ENCODE results near the gene ABLIM2. TPM values are rescaled to one million over a fixed set of nuclear protein-coding genes. Genes with fewer than 3 reads are reported as not detected.
A peak's percentile ranks its signal among the peaks of the same experiment; 100 is the strongest.

ABLIM2 gene
- total RNA-seq, 4 donors from 2014 or later = 177 to 281 (median 244) TPM

- ATAC-seq = peak; percentile 25 to 34
- Histone ChIP-seq H3K4me3 (no peak overlapping the region), H3K27ac (peak overlapping the region; percentile 2 to 60 (median 44)), H3K9me3 (no peaks in the 10 kb centered on the region), H3K36me3 (peaks cover 0 to 41% of the 10 kb centered on the region in 2 donors), H3K4me1 (no peaks in the 10 kb centered on the region), H3K27me3 (no peaks in the 10 kb centered on the region)
- peak in 1 of 2 donors; percentile 52 for DNase-seq
- TF ChIP-seq POLR2A (IDR thresholded peaks at IDR 0.05) = no peak
- TF ChIP-seq, protein P1, sequence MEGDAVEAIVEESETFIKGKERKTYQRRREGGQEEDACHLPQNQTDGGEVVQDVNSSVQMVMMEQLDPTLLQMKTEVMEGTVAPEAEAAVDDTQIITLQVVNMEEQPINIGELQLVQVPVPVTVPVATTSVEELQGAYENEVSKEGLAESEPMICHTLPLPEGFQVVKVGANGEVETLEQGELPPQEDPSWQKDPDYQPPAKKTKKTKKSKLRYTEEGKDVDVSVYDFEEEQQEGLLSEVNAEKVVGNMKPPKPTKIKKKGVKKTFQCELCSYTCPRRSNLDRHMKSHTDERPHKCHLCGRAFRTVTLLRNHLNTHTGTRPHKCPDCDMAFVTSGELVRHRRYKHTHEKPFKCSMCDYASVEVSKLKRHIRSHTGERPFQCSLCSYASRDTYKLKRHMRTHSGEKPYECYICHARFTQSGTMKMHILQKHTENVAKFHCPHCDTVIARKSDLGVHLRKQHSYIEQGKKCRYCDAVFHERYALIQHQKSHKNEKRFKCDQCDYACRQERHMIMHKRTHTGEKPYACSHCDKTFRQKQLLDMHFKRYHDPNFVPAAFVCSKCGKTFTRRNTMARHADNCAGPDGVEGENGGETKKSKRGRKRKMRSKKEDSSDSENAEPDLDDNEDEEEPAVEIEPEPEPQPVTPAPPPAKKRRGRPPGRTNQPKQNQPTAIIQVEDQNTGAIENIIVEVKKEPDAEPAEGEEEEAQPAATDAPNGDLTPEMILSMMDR (IDR thresholded peaks at IDR 0.05 in 4 of 5, conservative IDR thresholded peaks at IDR 0.05 in 1 of 5) = no peak
- intact Hi-C loops (cut with DNase I; ENCODE audit: low total_unique reads) = no loop called here
- in situ Hi-C loops (cut with MboI; ENCODE audit: low sequenced_read_pairs in 4 of 4) = no loop called here
Measured at GRCh38 chr4:8040607-8041006, 118.0 kb downstream of the ABLIM2 start.

GRCh38 chr4:8039853-8040252 lies 118.8 kb downstream of the ABLIM2 start:
- no peak for DNase-seq
- H3K9me3 ChIP-seq = no peaks in the 10 kb centered on the region
- H3K27ac ChIP-seq = peak overlapping the region; percentile 34 to 60 (median 44)
- intact Hi-C loops (cut with DNase I; ENCODE audit: low total_unique reads) (no loop called here), in situ Hi-C loops (cut with MboI; ENCODE audit: low sequenced_read_pairs in 4 of 4) (no loop called here)
- H3K27me3 ChIP-seq = no peaks in the 10 kb centered on the region
- no peak for TF ChIP-seq POLR2A (IDR thresholded peaks at IDR 0.05)
- TF ChIP-seq, protein P1 (IDR thresholded peaks at IDR 0.05 in 4 of 5, conservative IDR thresholded peaks at IDR 0.05 in 1 of 5) = no peak
- H3K4me3 ChIP-seq = no peak overlapping the region
- H3K4me1 ChIP-seq = no peaks in the 10 kb centered on the region
- H3K36me3 ChIP-seq = peaks cover 0 to 41% of the 10 kb centered on the region in 2 donors
- no peak for ATAC-seq

- intact Hi-C loops (cut with DNase I; ENCODE audit: low total_unique reads) = no loop called here
- Histone ChIP-seq H3K9me3 (no peaks in the 10 kb centered on the region), H3K27ac (peak overlapping the region in 3 of 4 donors; percentile 34 to 46 (median 36)), H3K4me3 (no peak overlapping the region), H3K4me1 (no peaks in the 10 kb centered on the region), H3K36me3 (peaks cover 0 to 38% of the 10 kb centered on the region in 2 donors), H3K27me3 (no peaks in the 10 kb centered on the region)
- no peak for DNase-seq
- TF ChIP-seq, protein P1 (IDR thresholded peaks at IDR 0.05 in 4 of 5, conservative IDR thresholded peaks at IDR 0.05 in 1 of 5) = peak in 1 of 5 experiments; percentile 7
- TF ChIP-seq POLR2A (IDR thresholded peaks at IDR 0.05) = no peak
- ATAC-seq = no peak
- in situ Hi-C loops (cut with MboI; ENCODE audit: low sequenced_read_pairs in 4 of 4) = no loop called here
Measured at GRCh38 chr4:8039290-8039689, 119.3 kb downstream of the ABLIM2 start.

DNA sequence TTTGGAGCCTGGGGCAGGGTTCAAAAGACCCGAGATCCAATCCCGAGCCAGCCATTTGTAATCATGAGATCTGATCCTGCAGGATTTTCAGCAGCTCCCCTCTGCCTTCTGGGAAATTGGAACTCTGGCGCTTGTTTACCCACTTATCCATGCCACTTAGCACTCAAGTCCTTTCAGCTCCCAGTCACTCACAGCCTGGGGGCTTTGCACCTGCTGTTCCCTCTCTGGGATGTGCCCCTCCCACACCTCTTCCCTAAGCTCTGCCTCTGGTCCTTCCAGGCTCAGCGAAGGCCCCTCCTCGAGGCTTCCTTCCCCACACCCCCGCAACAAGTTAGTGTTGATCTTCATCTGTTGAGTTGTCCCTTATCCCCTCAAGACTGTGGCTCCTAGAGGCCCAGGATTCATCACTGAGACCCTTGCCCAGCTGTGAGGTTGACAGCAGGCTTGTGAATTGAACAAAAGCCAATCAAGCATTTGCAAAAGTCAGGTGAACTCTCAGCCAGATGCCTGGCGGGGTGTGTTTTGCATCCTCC lies 119.8 kb downstream of the ABLIM2 start:
- Histone ChIP-seq H3K4me3 (no peak overlapping the region), H3K9me3 (no peaks in the 10 kb centered on the region), H3K27me3 (no peaks in the 10 kb centered on the region), H3K36me3 (peaks cover 0 to 38% of the 10 kb centered on the region in 2 donors), H3K4me1 (no peaks in the 10 kb centered on the region), H3K27ac (peak overlapping the region; percentile 22 to 46 (median 35))
- no peak for ATAC-seq
- TF ChIP-seq POLR2A (IDR thresholded peaks at IDR 0.05) = no peak
- TF ChIP-seq, protein P1 (IDR thresholded peaks at IDR 0.05 in 4 of 5, conservative IDR thresholded peaks at IDR 0.05 in 1 of 5) = no peak
- in situ Hi-C loops (cut with MboI; ENCODE audit: low sequenced_read_pairs in 4 of 4) (no loop called here), intact Hi-C loops (cut with DNase I; ENCODE audit: low total_unique reads) (no loop called here)
- DNase-seq = no peak

GRCh38 chr4:8038083-8038482 lies 120.5 kb downstream of the ABLIM2 start:
- peaks cover 0 to 38% of the 10 kb centered on the region in 2 donors for H3K36me3 ChIP-seq
- in situ Hi-C loops (cut with MboI; ENCODE audit: low sequenced_read_pairs in 4 of 4) = no loop called here
- peak overlapping the region; percentile 22 to 46 (median 35) for H3K27ac ChIP-seq
- H3K27me3 ChIP-seq = no peaks in the 10 kb centered on the region
- DNase-seq (no peak), ATAC-seq (no peak)
- no peak overlapping the region for H3K4me3 ChIP-seq
- TF ChIP-seq, protein P1 (IDR thresholded peaks at IDR 0.05 in 4 of 5, conservative IDR thresholded peaks at IDR 0.05 in 1 of 5) = no peak
- no peak for TF ChIP-seq POLR2A (IDR thresholded peaks at IDR 0.05)
- H3K4me1 ChIP-seq = no peaks in the 10 kb centered on the region
- no peaks in the 10 kb centered on the region for H3K9me3 ChIP-seq
- intact Hi-C loops (cut with DNase I; ENCODE audit: low total_unique reads) = no loop called here

Data from gastrocnemius medialis (tissue), 4 donors.